Astrocyte of the hippocampus (primary cell): ENCODE measurements around the gene TXNRD2.

Source experiments
- DNase-seq: peaks from one replicate; pipeline ENCODE4 v3.0.0; 2011; ENCODE audit warnings: low read depth, low spot score

Gene TXNRD2

GRCh38 chr22:19980766-19981165 lies 39.1 kb upstream of the TXNRD2 start:
- no peak for DNase-seq

GRCh38 chr22:19979712-19980493 lies 38.3 kb upstream of the TXNRD2 start:
- no peak for DNase-seq

DNA sequence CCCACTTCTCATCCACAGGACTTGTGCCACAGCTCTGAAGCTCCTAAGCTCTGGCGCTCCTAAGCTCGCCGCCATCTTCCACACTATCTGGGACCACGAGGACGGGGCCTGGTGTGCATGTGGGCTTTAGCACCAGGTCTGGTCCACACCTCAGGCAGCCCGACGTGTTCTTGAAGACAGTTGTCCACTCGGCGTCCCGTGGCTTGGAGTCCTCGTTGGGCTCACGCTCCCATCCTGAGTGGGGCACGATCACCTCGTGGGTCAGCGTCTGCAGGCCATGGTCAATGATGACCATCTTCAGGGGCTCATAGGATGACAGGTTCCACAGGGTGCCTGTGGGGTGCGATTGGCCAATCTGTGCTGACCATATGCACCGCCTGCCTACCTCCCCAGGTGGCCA lies 37.1 kb upstream of the TXNRD2 start:
- DNase-seq = no peak

- DNase-seq = no peak
Measured at GRCh38 chr22:19977296-19978243, 36.0 kb upstream of the TXNRD2 start.

DNA sequence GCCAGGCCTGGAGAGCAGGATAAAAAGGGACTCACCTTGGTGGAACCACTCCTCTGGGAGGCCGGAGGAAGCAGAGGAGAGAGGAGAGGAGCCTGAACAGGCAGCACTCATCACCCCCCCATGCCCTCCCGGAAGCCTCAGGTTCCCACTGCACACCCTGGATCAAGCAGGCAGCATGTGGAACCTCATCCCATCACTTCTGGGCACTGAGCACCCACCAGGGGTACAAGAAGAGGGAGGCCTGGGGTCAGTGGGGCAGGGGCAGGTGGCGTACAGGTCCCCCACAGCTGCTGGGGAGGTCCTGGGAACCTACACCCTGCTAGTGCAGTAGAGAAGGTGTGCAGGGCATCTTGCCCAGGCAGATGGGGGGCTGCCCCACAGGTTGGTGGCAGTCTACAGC lies 35.1 kb upstream of the TXNRD2 start:
- DNase-seq = no peak

DNA sequence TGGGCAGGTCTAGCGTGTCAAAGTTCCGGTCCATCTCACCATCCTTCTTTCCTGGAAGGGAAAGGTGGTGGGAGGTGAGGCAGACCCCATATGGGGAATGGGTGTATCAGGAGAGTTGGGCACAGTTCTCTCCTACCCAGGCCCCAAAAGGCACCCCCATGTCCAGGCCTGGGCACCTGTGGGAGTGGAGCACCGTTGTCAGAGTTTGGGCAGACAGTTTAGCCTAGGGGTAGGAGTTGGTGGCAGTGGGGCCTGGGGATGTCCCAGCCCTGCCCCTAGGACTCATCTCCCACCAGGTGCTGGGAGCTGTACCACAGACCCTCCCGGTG lies 34.1 kb upstream of the TXNRD2 start:
- no peak for DNase-seq

- no peak for DNase-seq
Measured at GRCh38 chr22:19974935-19975706, 33.5 kb upstream of the TXNRD2 start.

- peak; percentile 78 for DNase-seq
Measured at GRCh38 chr22:19974268-19974861, 32.7 kb upstream of the TXNRD2 start.

DNA sequence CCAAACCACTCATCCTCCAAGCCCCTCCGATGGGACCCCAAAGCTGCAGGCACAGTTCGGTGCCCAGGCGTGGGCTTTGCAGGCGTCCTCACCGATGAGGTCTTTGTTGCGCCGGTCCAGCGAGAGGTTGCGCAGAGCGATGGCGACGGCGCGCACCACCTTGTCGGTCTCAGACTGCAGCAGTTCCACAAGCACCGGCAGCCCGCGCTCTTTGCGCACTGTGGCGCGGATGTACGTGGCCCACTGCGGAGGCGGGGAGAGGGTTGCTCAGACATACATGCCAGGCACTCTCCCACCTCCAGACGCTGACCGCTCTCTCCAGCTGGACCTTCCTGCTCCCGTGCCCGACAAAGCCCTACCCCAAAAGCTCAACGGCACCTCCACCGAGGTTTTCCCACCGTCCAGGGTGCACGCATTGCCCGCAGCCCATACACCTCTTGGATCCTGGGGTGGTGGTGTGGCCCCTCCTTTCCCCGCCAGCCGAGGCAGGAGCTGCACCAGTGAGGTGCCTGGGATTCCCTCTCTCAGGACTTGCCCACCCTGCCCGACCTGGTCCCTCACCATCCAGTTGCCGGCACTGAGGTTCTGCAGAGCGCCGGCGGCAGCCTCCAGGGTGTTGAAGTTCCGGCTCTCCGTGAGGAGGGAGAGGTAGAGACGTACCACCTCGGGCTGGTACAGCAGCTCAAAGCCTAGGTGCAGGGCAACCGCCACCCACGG lies 32.1 kb upstream of the TXNRD2 start:
- DNase-seq = no peak

DNA sequence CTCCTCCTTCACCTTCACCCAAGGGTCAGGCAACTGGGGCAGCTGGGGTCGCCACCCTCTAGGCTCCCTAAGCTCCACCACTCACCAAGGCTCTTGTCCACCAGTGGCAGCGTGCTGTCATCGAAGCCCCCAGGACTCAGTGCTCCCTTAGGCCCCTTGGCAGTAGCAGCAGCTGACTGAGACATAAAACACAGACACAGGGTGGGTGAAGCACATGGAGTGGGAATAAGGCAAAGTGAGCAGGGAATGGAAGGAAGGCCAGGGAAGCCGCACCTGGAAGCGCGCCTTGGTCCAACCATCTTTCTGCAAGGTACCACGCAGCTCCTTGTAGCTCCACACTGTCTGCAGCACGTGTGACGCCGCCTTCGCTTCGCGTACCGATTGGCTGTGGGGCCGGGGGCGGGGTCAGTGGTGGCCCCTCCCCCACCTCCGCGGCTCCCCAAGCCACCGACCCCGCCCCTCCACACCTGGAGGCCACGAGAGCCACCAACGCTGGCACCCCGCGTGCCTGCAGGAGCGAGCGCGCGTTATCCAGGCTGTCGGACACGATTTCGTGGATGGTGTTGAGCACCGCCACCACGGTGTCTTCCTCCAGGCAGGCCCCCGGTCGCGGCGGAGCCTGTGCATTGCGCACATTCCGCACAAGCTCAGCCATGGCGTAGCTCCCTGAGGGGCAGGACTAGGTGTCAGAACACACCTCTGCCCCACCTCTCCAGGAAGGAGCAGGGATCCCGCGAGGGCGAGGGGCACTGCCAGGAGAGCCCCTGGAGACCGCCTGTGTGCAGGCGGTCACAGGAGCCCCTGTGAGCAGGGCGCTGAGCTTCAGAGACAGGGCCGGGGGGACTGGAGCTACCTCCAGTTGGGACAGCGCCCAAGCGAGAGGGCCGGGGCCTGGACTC lies 31.3 kb upstream of the TXNRD2 start:
- DNase-seq = no peak

GRCh38 chr22:19972251-19972650 lies 30.6 kb upstream of the TXNRD2 start:
- no peak for DNase-seq

DNA sequence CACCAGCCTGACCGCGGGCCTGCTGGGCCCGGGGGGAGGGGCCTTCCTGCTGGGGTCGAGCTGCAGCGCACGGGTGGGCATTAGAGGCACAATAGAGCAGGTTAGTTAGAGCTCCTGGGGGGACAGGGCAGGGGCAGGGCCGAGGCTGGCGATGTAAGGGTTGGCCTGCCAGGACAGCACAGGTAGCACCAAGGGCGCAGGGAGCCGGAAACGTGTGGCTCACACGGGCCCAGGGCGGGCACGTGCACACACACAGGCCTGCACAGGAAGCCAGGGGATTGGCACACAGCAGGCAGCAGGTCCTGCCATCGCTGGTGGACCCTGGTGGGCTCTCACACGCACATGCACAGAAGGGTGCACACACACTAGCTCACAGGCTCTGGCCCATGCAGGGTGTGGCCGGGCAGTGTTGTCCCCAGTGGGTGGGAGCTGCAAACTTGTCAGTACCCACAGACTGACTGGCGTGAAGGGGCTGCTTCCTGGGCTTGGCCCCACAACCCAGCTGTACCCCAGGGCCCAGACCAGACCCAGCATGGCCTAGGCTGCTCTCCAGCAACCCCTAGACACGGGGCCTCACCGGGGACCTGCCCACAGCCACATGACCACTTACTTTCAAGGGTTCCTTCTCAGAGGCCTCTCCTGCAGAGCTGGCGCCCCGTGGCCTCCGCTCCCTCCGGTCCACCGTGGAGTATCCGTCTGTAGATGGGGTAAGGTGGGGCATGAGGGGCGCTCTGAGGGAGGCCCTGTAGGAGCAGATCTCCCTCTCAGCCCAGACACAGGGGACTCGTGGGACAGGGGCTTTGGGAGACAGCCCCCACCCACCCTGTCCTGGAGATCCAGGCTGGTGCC lies 29.9 kb upstream of the TXNRD2 start:
- no peak for DNase-seq

DNA sequence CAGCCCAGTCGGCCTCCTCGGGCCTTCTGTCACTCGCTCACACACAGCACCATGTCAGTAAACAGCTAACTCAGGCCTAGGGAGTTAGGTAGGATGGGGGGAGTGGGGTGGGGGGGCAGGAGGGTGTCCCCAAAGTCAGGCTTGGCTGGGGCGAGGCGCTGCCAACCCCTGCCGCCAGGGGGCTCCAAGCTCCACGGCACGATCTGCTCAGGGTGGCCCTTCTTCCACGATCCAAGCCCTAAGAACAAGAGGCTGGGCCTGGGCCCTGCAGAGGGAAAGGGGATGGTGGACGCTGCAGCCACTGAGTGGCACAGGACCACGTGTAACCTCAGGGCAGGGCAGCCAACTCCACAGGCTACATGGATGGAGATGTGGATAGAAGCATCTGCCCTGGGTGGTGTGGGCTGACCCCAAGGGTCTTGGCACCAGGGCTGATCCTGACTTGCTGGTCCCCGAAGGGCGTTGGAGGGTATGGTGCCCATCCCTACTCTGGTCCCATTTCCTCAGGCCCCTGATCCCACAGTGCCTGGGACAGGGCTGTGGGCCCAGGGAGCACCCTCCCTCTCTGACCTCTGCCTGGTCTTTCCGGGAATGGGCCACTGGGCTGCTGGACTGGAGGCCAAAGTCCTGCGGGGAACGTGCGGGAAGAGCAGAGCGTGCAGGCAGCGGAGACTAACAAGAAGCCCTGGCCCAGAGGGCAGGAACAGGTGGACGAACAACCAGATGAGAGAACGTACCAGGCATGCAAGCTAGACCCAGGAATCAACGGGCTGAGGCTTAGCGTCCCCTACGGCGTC lies 29.1 kb upstream of the TXNRD2 start:
- DNase-seq = peak; percentile 78

- no peak for DNase-seq
Measured at GRCh38 chr22:19970031-19970478, 28.4 kb upstream of the TXNRD2 start.

DNA sequence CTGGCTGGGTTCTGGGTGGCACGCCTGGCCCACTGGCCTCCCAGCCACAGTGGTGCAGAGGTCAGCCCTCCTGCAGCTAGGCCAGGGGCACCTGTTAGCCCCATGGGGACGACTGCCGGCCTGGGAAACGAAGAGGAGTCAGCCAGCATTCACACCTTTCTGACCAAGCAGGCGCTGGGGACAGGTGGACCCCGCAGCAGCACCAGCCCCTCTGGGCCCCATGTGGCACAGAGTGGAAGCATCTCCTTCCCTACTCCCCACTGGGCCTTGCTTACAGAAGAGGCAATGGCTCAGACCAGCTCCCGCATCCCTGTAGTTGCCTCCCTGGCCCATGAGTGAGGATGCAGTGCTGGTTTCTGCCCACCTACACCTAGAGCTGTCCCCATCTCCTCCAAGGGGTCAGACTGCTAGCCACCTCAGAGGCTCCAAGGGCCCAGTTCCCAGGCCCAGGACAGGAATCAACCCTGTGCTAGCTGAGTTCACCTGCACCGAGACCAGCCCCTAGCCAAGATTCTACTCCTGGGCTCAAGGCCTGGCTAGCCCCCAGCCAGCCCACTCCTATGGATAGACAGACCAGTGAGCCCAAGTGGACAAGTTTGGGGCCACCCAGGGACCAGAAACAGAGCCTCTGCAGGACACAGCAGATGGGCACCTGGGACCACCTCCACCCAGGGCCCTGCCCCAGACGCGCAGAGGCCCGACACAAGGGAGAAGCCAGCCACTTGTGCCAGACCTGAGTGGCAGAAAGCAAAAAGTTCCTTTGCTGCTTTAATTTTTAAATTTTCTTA lies 27.7 kb upstream of the TXNRD2 start:
- no peak for DNase-seq

DNA sequence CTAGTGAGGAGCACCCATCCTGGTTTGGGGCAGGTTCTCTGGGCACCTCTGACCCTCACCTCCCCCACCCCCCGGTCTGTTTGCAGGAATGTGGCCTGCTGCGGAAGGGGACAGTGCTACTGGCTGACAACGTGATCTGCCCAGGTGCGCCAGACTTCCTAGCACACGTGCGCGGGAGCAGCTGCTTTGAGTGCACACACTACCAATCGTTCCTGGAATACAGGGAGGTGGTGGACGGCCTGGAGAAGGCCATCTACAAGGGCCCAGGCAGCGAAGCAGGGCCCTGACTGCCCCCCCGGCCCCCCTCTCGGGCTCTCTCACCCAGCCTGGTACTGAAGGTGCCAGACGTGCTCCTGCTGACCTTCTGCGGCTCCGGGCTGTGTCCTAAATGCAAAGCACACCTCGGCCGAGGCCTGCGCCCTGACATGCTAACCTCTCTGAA lies 26.9 kb upstream of the TXNRD2 start:
- DNase-seq = no peak

GRCh38 chr22:19967850-19968449 lies 26.3 kb upstream of the TXNRD2 start:
- no peak for DNase-seq
